HG02642 (cell line): ENCODE data around the gene TEAD1.

Experiments
- ATAC-seq: cut with Tn5 transposase; IDR thresholded peaks from one replicate; pipeline ENCODE4 v1.9.1; 2021; ENCODE audit warnings: mild to moderate bottlenecking; ENCODE audit not compliant: unreplicated experiment, poor library complexity

TEAD1 gene

DNA sequence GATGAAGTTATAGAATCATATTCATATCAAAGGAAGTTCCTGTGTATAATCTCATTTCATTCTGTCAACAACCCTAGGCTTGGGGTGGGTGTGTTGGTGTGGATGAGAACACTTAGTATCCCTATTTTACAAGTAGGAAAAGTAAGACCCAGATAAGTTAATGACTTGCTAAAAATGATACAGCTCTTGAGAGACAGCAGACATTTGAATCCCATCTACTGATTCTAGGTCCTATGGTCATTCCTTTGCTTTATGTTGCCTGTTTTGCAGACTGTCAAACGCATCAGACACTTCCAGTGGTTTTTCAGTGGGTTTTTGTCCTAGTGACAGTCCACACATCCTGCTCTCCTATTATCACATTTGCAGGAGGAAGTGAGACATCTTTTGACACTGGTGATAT lies 153.1 kb downstream of the TEAD1 start:
- no peak for ATAC-seq

DNA sequence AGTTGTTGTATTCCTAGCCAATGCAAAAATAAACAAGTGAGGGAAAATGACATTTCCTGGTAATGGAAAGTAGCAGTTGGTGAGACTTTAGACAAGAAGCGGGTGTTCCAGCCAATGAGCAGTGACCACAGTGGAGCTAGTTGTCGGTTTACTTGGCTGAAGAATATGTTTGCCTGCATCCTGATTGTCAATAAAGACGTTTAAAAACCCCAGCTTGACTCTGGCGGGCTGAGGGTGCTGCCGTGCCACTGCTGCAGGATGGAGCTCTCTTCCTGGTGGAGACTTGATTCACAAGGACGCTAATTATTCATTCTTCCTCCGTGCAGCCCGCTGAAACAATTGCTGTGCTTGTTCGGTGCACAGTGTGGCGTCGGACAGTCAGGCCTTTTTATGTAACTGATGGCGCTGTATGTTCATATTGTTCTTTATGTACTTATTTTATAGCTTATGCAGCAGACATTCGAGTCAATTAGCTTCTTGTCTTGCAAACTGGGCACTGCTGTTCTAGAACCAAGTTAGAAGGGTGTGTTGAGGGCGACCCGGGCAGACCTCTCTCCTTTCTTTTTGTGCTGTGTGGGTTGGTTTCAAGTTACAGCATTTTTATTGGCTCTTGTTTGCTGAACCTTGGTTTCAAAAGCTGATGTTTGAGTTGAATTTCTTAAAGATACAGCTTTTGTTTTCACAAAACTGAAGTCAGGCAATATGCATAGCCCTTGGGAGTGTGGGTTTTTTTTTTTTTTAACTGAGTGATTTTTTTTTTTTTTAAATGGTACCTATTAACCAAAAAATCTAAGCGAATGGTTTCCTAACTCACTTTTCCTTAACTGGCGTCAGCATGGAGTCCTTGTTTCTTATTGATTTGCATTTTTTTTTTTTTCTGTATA lies 153.9 kb downstream of the TEAD1 start:
- ATAC-seq, result peak; percentile 69

- no peak for ATAC-seq
Measured at GRCh38 chr11:12829131-12829530, 154.9 kb downstream of the TEAD1 start.

- no peak for ATAC-seq
Measured at GRCh38 chr11:12829540-12830314, 155.5 kb downstream of the TEAD1 start.

- no peak for ATAC-seq
Measured at GRCh38 chr11:12831471-12832202, 157.4 kb downstream of the TEAD1 start.

DNA sequence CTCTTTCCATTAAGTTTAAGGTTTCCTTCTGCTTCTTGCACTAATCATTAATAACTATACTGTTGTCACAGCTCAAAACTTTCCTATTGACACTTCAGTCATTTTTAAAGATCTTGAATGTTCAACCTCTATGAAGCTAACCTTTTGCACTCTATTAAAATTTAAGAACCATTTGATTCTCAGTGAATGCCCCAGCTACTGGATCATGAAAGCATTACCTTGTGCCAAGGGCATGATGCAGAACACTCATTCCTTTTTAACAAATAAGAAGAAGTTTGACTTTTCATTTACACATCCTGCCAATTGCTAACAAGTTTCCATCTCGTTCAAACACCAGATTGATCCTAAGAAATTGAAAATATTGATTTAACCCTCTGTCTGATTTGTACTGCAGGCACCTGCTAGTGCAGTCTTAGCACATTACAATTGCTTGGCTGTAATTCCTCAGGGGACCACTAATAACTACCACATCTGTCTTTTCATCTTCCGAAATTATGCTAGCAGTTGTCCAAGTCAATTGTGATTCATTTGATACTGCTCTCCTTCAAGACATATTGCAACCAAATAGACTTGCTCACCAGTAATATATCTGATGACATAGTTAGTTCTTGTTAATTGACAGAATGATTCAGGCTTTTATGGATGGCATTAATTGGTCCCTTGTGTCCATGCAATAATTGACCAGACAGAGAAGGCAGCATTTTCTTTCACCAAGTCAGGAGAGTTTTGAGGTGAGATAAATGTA lies 158.4 kb downstream of the TEAD1 start:
- no peak for ATAC-seq

- ATAC-seq, result no peak
Measured at GRCh38 chr11:12834166-12834565, 159.9 kb downstream of the TEAD1 start.

GRCh38 chr11:12834630-12835029 lies 160.4 kb downstream of the TEAD1 start:
- ATAC-seq, result no peak

GRCh38 chr11:12835286-12835685 lies 161.1 kb downstream of the TEAD1 start:
- ATAC-seq, result no peak

DNA sequence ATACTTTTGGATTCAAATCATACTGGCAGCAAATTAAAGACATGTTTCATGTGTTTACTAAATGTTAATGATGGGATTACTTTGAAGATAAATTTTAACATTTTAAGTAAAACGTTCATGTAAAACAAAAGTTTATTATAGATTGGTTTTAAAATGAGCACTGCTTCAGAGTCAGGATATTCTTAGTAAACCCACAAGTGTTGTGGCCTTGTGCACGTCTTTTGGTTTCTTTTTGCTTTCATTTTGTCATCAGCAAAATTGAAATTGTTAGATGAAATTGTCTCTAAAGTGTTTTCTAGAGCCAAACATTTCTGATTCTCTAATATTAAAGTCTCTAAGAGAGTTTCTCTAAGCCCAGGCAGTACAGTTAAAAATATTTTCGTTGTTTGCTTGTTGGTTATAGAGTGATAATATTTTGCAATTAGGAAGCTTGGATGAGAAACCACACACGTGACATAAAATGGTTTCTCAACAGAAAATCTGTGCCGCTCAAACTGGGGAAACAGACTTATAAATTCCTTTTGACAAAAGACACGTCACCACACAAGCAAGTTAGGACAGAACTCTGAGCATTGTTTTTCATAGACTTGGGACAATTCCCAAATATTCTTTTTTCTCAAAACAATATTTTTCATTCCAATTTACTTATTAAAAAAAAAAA lies 164.4 kb downstream of the TEAD1 start:
- no peak for ATAC-seq

GRCh38 chr11:12840871-12841660 lies 166.8 kb downstream of the TEAD1 start:
- no peak for ATAC-seq

DNA sequence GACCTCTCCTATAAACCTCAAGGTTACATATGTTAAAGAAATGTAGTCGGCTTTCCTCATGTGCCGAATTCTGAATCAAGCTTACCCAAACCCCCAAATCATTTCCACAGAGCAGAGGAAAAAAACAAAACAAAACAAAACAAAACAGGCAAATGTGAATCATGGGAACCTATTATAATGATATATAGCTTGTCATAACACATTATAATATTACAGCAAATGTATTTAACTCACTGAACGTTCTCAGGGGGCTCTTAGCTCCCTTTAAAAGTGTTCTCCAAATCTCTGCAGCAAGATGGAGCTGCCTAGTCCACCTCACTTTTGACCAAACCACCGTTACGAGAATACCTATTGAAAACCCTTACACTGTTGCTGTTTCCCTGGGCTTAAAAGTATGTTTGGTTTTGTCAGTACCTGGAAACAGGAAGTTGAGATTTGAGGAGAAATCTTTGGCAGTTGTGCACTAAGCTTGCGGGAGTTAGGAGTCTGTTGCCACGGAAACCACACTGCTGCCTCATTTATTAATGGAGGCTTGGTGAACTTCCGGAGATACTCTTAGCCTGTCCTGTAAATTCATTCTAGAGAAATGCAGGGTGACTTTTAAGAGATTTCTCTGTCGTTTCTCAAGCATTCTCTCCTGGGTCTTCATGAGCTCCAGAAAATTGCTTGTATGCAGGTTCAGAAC lies 167.9 kb downstream of the TEAD1 start:
- ATAC-seq, result no peak

GRCh38 chr11:12842933-12843636 lies 168.9 kb downstream of the TEAD1 start:
- no peak for ATAC-seq

DNA sequence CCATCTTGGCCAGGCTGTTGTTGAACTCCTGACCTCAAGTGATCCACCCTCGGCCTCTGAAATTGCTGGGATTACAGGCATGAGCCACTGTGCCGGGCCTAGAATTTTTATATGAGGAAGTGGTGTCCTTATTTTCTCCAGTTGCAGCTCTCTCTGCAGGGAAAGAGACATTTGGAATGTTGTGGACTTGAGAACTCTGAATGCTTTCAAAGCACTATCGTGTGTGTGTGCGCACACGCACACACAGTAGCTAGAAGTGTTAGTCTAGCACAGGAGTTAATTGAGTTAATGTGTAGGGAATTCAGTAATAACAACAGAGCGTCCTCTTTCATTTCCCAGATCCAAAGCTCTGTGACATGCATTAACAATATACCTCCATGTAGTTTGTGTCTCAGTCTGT lies 170.9 kb downstream of the TEAD1 start:
- ATAC-seq, result no peak

GRCh38 chr11:12845739-12846358 lies 171.6 kb downstream of the TEAD1 start:
- no peak for ATAC-seq

DNA sequence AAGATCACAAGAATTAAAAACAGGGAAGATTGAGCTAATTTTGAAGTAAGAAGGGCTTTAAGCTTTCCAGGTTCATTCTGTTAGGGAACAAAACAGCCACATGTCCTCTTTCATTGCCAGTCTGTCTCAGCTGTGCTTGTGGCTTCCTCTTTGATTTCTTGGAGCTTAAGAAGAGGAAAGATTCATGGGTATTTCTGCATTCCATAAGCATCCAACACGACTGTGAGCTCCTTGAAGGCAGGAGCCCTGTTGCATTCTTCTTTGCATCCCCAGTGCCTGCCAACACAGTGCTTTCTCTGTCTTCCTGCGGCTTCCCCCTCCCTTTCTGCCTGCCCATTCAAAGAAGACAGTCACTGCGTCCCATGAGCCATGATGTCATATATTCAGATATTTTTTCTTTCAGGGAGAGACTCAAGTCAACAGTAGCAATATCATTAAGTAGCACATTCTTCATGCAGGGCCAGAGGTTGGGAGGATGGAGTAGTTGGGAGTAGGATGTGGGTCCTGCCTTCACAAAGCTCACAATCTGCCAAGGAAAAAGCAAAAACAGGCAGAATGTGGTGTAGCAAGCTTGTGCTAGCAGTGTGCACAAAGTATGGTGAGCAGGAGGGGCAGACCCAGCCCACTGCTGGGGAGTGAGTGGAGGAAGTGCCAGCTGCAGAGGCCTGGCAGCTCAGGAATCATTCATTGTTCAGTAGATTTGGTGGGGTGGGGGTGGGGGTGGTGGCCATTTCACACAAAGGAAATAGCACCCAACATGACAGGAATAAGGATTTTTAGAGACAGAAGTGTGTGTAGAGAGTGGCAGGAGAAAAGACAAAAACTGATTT lies 172.8 kb downstream of the TEAD1 start:
- ATAC-seq, result no peak
